HG02642 (cell line): ENCODE data around the gene AKAP1.

ENCODE experiments used
- ATAC-seq: cut with Tn5 transposase; IDR thresholded peaks from one replicate; pipeline ENCODE4 v1.9.1; 2021; ENCODE audit warnings: mild to moderate bottlenecking; ENCODE audit not compliant: unreplicated experiment, poor library complexity

AKAP1 gene

DNA sequence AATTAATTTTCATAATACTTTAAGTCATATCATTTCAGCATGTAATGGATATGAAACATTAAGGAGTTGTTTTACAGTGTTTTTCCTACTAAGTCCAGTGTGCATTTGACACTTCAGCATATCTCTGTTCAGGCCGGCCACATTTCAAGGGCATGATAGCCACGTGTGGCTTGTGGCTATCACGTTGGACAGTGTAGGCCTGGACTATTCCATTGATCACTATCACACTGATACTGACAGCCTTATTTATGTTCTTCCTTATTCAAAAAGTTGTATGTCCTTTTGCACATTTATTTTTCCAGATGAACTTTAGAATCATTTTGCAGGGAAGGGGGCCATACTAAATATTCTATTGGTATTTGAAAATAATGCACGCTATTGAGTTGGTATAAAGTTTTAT is 39.0 kb downstream of the AKAP1 start:
- ATAC-seq = no peak

DNA sequence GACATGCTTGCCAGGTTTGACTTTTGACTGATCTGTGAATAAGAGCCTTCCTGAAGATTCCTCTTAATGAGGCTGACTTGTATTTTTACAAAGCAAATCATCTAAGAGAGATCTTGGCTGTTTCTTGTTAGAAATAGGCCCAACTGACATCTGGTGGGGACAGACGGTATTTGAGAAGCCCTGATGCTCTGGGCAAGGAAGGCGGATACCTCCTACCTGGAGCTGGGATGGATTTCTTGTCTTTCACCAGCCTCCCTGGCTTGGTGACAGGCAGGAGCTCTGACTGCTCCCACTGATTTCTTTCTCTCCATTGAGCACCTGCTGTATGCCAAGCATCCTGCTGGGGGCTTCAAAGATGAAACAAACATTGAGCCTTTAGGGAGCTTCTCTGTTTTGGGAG is 40.4 kb downstream of the AKAP1 start:
- no peak for ATAC-seq

DNA sequence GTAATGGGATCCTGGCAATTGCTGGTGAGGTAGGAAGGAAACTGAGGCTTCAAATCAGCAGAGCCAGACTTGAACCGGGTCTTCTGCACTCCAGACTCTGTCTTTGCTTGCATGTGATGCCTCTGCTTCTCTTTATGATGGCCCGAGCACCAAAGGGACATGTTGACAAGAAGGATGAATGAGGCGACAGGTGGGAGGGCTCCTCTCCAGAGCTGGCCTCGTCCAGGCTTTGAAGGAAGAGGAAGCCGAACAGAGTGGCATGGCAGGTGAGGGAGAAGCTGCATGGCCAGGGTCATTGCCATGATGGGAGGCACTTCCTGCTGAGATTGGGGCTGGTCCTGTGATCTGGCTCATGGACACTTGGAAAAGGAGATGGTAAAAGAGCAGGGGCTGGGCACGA is 40.8 kb downstream of the AKAP1 start:
- no peak for ATAC-seq

DNA sequence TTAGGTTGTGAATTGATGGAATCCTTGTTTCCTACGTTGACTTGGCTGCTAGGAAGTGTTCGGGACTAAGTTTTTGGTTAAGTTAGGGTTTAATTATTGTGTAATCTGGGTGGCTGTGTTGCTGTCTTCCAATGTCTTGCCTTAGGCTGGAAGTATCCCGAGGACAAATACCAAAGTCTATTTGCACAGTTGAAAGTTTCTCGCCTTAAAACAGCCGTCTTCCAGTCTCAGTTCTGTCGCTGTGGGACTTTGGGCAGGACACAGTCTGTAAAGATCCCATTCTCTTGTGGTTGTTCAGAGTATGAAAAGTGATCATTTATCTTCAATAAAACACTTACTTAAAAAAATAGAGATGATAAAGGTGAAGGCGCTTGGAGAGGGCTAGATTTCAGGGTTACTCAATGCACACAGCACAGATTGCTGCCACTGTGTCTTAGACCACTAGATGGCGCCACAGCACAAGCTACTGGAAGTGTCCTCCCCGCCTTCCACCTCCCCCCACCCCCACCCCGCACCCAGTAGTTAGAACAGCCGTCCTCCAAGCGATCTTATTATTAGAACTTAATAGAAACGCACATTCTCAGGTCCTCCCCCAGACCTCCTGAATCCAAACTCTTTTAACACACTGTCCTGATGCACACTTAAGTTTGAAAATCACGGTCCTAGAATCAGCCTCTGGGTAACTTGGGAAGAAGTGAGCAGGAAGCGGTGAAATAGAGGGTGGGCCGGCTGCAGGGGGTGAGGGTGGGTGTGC is 45.8 kb downstream of the AKAP1 start:
- no peak for ATAC-seq

- no peak for ATAC-seq
These were observed 47.6 kb downstream of the AKAP1 start for GRCh38 chr17:57132663-57133062.

DNA sequence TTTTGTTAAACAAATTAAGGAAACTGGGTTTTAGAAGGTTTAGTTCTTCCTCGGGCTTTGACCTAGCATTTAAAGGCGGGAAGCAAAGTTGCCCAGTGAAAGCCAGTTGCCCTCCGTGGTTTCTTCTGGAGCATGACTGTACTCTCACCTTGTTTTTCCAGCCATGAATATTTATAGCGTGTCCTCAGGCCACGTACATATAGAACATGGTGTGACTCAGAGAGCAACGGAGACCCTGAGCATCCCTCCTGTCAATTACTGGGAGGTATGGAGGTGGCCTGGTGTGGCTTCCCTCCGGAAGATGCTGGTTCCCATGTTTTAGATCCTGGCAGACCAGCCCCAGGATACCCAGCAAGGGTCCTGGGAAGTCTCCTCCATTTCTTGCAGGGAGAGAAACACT is 48.4 kb downstream of the AKAP1 start:
- ATAC-seq = no peak

DNA sequence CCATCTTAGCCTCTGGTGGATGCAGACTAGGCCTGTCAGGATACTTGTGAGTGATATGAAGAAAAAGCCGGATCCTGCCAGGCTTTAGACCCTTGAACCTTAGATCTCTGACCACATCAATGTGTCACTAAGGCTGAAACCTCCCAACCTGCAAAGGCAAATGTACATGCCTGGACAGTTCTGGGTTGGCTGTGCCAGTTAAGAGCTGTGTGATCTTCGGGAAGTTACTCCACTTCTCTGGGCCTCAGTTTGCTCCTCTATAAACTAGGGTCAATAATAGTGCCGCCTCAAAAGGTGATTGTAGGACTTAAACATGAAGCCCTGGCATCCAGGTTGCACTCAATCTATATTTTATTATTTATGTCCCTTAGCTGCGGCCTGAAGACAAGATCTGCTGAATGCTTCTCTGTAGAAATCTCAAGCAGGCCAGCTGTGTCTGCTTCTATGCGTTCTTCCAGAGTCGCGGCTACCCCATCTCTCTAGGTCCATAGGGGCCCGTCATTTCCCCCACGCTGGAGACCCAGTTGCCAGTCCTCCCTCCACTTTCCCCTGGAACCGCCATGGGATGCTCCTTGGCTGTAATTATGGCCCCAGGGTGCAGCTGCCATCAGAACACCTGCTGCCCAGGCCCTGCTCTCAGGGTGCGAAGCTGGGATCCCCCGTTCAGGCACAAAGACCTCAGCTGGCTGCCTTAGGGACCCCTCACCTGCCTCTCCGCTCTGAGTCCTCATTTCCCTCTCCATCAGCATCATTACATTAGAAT is 50.2 kb downstream of the AKAP1 start:
- no peak for ATAC-seq

DNA sequence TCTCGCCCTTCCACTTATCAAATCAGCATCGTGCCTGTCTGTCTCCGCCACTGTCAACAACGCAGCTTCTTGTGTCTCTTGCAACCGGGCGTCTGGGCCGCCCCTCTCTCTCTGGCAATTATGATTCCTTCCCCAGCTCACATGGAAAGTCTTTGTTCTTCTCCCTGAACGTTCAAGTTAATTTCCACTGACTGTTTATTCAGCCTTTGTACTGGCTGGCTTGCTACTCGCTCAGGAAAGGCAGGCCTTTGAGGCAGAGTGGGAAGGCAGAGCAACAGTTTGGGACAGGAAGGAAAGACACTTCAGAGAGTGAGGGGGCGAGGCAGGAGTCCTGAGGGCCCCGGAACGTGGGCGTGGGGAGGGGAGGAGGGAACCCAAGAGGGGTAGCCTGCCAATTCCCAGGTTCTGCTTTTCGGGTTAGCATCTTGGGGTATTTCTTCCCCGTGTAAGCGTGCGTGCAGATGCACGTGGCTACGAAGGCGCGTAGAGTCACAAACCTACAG is 50.8 kb downstream of the AKAP1 start:
- ATAC-seq = no peak

- ATAC-seq = no peak
These were observed 51.3 kb downstream of the AKAP1 start for GRCh38 chr17:57136355-57136754.

- ATAC-seq = no peak
These were observed 53.2 kb downstream of the AKAP1 start for GRCh38 chr17:57138030-57138911.

DNA sequence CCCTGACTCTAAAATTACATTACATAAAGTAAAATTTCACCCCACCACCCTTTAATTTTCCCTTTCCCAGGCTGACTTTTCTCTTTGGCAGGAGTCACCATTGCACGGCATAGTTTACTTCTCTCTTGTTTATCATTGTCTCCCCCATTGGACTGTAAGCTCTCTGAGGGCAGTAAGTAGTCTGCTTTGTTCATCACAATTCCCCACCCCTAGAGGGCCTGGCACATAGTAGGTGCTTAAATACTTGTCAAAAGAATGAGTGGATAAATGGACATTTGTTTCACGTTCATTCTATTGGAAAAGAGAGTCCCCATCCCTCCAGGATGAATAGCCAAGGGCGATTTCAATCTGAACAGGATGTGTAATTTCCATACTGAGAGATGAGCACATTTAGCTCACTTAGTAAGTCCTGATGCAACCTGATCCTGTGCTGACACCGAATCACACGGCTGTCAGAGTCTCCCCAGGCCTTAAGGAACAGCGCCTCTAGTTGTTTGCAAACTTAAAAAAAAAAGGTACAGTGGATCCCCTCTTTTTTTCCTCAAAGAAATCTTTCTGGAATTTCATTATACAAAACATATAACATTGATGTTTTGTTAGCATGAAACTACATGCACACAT is 54.0 kb downstream of the AKAP1 start:
- no peak for ATAC-seq

GRCh38 chr17:57140316-57140715 is 55.3 kb downstream of the AKAP1 start:
- ATAC-seq = no peak

DNA sequence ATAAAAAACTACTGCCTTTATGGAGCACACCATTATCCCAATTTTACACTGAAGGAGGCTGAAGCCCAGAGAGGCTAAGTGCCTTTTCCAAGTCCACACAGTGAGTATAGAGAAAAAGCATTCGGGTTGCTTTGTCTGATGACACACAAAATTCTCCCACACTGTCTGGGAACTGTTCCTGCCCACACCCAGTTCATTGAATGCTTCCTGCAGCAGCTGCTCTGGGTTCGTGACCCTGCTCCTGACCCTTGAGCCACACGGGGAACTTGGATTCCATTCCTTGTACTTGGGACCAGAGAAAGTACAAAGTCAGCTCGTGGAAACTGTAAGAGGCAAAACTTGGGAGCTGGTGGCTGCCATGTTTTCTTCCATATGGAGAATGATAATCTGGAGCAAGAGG is 57.9 kb downstream of the AKAP1 start:
- no peak for ATAC-seq

GRCh38 chr17:57143361-57143760 is 58.3 kb downstream of the AKAP1 start:
- ATAC-seq = no peak

- no peak for ATAC-seq
These were observed 58.9 kb downstream of the AKAP1 start for GRCh38 chr17:57143919-57144318.

- no peak for ATAC-seq
These were observed 59.5 kb downstream of the AKAP1 start for GRCh38 chr17:57144567-57144966.

DNA sequence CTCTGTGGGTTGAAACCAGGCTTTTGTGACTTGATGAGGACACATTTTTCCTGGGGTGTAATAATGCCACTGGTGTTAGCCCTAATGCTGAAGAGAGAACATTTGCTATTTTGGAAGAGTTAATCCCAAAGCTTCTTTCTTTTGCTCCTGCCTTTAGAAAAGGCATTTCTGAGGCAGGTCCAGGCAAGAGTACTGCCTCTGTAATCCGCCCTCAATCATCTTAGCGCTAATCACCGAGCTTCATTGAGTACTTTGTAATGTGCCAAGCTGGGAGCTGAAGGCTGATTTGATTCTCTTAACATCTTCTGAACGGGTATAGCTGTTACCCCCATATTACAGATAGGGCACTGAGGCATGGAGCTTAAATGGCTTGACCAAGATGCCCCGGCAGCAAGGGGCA is 60.3 kb downstream of the AKAP1 start:
- no peak for ATAC-seq

GRCh38 chr17:57146273-57146672 is 61.2 kb downstream of the AKAP1 start:
- no peak for ATAC-seq

- no peak for ATAC-seq
These were observed 66.8 kb downstream of the AKAP1 start for GRCh38 chr17:57151798-57152197.

DNA sequence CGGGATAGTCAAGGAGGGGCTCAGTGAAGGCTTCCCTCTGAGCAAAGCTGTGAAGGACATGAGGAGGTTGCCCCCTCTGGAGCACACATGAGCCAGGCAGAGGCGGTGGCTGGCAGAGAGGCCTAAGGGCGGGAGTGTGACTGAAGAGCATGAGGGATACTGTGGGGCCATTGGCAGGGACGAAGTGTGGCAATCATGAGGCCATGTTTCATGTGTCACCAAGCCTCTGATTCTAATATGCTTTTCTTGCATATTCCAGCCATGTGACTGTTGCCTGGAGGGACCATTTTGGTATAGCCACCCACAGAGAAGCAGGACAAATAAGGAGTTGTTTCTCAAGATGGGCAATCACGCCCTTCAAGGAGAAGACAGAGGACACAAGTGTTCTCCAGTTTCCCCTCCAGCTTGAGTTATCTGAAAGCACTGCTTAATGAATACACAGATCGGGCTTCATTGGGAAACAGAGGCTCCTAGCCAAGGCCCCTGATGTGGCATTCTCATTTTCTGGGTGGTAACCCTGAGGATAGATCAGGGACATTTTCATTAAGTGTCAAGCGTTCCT is 68.0 kb downstream of the AKAP1 start:
- ATAC-seq = no peak
